HS-27A (cell line): ENCODE results near the gene NME3.

Experiments
- DNase-seq: peaks from one replicate; pipeline ENCODE4 v3.0.0-alpha.2; 2012; ENCODE audit warnings: low read depth, missing footprints

Gene NME3

GRCh38 chr16:1780677-1781072 is 9.3 kb upstream of the NME3 start:
- DNase-seq, result no peak

DNA sequence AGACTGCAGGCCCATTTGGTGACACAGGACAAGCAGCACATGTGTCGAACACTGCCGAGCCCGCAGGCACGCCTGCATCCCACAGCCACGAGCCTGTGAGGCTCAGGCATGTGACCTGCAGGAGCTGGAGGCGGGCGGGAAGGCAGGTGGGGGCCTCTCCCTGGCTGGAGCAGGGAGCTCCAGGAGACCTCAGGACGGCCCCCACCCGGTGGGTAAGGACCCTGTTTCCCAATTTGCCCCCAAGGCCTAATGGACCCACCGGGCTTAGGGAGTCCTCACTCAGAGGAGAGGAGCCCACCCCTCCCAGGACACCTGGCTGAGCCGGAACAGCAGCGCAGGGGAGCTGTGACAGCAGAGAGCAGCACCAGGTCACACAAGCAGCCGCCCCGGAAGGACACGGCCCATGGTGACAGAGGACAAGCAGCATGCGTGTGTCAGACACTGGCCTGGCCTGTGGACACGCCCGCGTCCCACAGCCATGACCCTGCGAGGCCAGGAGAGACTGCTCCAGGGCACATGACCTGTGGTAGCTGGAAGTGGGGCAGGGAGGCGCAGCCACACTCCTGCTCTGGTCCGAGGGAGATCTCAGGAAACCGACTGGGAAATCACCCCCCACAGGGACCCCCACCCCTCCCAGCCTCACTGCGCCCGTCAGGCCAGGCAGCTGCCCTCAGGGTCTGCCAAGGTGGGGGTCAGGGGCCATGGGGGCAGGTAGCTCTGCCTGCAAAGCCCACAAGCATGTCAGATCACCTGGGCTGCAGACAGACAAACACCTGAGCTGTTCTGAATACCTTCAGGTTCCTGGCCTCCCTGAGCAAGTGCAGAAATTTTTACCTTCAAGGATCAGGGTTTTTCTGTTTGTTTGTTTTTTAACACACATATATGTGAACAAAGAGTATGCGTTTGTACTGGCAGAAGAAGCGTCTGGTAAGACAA is 8.7 kb upstream of the NME3 start:
- no peak for DNase-seq

GRCh38 chr16:1779234-1779701 is 7.9 kb upstream of the NME3 start:
- DNase-seq, result no peak

- DNase-seq, result no peak
Observed at GRCh38 chr16:1778200-1779179, 7.1 kb upstream of the NME3 start.

GRCh38 chr16:1777375-1778199 is 6.2 kb upstream of the NME3 start:
- DNase-seq, result no peak

DNA sequence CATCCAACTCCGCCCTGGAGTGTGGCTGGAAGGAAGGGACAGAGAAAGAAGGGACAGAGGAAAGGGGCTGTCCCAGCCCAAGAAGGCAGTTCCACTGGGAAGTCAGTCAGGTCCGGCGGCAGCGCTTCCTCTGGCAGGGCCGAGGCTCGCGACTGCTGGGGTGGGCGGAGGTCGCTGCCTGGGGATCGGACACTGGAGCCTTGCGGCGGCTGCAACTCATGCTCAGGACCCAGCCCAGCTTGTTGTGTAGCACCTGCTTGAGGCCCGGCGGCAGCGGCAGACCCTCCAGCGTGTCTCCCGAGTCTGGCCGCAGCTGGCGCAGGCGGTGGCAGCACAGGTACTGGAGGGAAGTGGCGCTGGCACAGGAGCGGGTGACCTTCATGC is 5.6 kb upstream of the NME3 start:
- DNase-seq, result no peak

DNA sequence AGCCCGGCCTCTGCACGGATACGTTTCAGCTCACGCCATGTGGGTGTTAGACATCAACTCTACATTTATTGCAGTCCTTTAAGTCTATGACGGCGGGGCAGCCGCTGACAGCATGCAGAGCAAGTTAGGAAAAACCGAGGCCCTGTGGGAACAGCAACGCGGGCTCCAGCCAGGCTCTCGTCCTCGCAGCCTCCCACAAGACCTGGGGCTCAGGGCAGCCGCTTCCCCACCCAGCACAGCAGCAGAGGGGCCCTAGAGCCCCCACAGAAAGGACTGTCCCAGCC is 5.3 kb upstream of the NME3 start:
- no peak for DNase-seq

- DNase-seq, result no peak
Observed at GRCh38 chr16:1775846-1776671, 4.7 kb upstream of the NME3 start.

DNA sequence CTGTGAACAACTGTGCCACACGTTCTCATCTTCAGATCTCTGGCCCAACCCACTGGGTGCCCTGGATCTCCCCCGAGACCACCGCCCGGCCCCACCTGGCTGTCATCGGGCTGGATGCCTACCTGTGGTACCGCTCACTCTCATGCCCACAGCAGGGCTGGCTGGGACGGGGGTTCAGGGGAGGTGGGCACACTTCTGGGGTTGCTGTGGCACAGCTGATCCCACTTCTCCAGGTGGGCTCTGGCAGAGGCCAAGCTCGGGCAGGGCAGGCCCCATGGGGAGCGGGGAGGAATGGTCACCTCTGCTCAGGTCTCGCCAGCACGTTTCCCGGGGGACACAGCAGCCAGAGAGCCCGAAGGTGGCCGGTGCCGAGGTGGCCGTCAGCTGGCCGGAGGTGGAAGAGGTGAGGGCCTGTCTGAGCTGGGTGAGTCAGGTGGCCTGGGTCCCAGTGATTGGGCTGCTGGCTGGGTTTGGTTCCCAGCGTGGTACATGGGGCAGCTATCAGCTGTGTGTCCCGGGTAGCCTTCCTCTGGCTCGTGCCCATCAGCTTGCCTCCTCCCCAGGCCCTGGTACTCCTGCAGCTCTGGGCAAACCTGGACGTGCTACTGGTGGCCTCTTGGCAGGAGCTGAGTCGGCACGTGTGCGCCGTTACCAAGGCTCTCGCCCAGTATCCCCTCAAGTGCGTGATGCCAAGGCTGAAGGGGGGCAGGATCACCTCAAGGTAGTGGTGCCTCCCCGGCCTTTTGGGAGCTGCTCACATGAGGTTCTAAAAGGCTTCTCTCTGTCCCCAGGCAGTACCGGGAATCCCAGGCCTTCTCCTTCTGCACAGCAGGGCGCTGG is 3.9 kb upstream of the NME3 start:
- DNase-seq, result no peak

DNA sequence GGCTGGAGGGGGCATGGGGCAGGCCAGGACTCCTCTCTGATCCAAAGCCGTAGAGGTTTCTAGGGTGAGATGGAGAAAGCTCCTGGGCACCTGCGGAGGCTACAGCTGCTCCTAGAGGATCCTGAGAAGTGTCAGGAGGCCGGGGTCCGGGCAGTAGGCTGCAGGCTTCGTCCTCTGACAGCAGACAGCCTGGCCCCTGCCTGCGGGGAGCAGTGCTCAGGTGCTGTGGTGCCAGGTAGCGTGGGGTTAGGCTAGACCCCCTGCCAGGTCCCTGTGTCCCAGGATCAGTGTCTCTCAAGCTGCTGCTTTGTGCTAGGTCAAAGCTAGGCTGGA is 3.1 kb upstream of the NME3 start:
- no peak for DNase-seq

DNA sequence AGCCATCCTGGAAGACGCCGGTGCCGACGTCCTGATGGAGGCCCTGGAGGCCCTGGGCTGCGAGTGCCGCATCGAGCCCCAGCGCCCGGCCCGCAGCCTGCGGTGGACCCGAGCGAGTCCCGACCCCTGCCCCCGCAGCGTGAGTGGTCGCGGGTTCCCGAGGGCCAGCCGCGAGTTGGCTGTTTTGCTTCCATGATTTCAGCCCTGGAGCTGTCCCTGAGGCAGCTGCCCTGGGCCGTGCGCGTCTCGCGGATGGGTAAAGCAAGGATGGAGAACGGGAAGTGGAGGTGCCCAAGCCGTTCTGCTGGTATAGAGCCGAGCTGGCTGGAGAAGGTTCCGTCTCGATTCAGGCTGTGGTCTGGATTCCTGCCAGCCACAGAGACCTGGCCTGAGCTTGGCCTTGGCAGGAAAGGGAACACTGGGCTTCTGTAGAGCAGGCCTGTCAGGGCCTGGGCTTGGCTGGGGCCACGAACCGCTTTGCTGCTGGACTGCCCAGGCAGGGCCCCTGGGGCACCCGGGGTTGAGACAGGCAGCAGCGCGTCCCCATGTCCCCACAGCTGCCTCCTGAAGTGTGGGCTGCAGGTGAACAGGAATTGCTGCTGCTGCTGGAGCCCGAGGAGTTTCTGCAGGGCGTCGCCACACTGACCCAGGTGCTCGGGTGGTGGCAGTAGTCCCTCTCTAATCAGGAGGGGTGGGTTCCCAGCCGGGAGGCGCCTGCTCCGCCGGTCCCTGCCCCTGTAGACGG is 2.5 kb upstream of the NME3 start:
- no peak for DNase-seq

DNA sequence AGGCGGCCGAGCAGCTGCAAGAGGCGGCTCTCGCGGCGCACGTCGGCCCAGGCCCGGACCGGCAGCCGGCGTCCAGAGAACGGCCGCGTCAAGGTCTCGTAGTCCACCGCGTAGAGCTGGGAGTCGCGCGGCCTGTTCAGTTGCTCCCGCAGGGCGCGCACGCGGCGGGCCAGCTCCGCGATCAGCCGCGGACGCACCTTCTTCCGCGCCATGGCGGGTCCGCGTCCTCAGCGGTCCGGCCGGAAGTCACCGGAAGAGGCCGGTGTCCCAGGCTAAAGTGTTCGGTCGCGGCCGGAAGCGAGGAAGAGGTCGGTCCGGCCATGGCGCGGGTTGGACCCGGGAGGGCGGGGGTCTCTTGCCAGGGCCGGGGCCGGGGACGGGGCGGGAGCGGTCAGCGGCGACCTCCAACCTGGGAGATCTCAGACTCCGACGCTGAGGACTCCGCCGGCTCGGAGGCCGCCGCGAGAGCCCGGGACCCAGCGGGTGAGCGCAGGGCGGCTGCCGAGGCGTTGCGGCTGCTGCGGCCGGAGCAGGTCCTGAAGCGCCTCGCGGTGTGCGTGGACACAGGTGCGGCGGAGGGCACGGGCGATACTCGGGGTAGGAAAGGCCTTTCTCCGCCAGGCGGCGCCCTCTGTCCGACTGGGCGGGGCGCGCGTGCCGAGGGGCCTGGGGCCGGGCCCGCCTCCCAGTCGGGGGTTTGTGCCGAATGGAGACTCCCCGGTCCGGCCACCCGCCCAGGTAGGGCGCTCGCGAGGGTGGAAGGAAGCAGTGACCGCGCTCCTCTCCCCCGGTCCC is 1.8 kb upstream of the NME3 start, which contains the start of gene MRPS34:
MRPS34 (minus strand) TSS at position 227 of the 795 bp plus-strand sequence; CDS start at position 212, 15 bp downstream.
- no peak for DNase-seq

GRCh38 chr16:1772362-1772907 is 1.1 kb upstream of the NME3 start, which contains the start of gene EME2:
Gene EME2, plus strand, starts transcription at chr16:1772810. Its CDS starts 418 bp downstream, at chr16:1773228.
- DNase-seq, result no peak

GRCh38 chr16:1771864-1772361 is 570 bp upstream of the NME3 start:
- no peak for DNase-seq

DNA sequence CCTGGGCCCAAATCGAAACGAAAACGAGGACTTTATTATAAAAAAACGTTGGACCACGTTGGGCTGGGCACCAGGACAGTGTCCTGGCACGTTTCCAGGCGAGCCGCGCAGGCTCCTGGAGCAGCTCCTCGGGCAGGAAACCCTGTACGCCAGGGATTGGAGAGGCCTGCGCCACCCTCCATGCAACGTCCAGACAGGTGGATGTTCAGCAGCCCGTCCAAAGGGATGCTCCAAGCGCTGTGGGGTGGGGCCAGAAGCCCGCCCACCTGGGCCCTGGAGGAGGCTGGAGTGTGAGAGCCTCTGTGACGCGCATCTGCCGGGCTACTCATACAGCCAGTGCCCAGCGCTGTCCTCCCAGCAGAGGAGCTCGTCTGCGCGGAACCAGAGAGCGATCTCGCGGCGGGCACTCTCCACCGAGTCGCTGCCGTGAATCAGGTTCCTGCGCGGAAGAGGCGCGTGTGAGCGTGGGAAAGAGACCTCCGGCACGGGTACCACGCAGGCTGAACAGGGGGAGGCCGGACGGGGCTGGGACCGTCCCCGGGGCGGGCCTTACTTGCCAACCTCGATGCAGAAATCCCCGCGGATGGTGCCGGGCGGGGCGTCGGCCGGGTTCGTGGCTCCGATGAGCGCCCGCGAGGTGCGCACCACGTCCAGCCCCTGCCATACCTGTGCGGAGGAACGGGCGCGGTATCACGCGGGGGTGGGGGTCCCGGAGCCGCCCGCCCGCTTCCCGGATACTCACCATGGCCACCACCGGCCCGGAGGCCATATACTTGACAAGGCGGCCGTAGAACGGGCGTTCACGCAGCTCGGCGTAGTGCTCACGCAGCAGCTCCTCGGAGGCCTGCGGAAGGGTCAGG is 785 bp downstream of the NME3 start:
- no peak for DNase-seq

DNA sequence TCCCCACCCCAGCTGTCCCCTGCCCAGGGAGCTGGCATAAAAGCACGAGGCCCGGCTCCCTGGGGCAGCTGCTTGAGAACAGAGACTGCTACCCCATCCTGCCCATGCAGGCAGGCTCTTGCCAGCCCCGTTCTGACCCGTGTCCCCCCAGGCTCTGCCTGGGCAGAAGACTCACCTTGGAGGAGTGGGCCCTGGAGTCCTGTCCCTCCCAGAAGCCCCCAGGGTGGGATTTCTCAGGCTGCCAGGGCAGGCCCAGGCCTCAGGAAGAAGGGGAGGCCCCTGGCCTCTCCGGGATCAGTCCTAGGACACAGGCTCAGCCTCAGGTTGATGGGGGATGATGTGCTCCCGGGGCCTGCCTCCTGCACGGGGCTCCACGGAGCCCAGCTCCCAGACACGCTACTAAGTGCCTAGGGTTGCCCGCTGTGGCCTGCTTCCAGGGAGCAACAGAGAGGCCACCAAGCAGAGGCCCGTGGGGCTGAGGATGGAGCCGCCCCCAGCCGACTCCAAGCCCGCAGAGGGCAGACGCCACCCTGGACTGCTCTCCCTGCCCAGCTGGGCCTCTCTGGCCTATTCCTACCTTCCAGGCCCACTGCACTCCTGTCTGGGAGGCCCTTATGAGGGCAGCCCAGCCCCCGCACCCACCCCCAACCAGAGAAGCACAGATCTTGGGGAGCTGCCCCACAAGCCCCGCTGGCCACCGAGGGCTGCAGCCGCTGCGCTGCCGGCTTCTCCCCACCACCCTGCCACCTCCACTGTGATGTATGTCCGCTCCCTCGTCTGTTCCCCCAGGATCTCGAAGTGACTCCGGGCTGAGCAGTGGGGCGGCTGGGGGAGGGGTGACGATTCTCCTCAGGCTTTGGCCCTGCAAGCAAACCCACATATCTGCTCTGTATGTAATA is 1.7 kb downstream of the NME3 start:
- DNase-seq, result no peak
